ENCODE data around the gene RELN.

The RELN gene

DNA sequence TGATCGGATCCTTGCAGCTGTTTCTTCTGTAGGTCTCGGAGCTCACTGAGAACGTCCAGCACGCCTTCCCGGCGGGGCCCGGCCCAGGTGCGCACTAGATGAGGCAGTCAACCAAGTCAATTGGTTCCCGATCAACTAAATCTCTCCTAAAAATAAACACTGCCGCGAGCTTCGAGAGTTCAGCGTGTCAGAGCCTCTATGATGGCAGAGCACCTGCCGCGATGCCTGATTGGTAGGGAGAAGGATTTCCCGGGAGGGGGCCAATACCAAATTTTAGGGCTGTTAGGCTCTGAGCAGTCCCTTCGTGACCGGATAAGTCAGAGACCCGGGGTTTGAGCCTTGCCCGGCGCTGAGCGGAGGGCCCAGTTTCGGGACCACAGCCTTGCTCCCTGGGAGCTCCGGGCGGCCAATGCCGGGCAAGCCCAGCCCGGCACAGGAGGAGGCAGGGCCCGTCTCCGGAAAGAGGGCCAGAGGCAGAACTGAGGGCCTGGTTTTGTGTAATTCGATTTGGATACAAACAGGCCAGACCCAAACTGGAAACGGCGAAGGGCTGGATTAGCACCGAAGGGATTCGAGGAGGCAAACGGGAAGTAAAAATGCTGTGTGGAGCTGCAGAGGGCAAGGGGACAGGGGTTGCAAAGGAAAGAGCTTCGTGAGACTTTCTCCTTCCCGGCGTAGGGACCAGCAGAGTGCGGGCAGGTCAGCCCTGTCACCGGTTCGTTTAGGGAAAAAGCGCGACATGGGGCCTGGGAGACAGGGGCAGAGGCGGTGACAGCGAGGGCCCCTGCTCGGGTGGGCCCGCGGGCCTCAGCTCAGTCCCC, 544.0 kb downstream of the RELN start:
- no peak for DNase-seq

DNA sequence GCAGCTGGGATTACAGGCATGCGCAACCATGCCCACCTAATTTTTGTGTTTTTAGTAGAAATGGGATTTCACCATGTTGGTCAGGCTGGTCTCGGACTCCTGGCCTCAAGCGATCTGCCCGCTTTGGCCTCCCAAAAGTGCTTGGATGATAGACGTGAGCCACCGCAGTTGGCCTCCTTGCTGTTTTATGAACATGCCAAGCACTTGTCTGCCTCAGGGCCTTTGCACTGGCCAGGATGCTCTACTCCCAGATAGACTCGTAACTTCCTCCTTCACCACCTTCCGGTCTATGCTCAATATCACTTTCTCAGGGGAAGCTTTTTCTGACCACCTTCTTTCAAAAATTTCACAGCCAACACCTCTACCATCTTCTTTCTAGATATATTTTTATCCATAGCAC, 549.8 kb downstream of the RELN start:
- DNase-seq = no peak

DNA sequence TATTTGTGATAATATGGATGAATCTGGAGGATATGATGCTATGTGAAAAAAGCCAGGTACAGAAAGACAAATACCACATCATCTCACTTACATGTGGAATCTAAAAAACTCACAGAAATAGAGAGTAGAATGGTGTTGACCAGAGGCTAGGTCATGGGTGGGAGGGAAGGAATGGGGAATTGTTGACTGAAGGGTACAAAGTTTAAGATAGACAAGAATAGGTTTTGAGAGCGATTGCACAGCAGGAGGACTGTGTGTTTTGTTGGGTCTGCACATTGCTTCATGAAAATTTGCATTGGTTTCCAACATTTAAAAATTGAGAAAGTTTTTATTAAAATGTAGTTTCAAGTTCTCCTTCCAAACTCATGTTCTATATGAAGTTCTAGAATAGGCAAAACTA, 551.8 kb downstream of the RELN start:
- DNase-seq = no peak

DNA sequence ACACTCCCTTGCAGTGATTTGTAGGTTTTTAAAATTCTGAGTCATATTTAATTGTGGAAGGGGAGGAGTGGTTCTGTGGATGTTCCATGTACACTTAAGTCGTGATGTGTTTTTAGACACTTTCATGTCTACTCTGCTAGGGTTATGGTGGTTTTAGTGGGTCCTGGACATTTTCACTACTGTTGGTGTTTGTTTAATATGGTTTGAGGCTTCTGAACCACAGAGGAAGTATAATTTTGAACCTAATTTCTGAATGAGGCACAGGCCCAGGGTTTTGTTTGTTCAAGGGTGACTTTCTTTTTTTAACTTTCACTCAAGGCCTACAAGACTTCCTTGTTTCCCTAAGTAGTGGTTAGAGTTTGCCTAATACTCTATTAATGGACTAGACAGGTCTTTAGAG, 556.7 kb downstream of the RELN start:
- no peak for DNase-seq

DNA sequence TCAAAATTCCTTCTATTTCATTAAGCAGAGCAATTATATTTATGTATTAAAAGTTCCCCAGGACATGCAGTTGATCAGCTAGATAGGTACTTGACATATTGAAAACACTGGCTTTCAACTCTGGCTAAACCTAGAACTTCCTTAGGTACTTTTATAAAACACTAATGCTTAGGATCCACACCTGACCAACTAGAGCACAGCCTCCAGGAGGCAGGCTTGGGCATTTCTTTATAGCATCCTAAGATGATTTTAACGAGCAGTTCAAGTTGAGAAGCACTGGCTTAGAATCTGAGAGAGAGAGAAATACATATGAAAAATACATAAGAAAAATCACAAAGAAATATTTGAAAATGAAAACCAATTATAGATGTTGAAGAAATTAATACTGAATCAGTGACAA, 564.3 kb downstream of the RELN start:
- no peak for DNase-seq

DNA sequence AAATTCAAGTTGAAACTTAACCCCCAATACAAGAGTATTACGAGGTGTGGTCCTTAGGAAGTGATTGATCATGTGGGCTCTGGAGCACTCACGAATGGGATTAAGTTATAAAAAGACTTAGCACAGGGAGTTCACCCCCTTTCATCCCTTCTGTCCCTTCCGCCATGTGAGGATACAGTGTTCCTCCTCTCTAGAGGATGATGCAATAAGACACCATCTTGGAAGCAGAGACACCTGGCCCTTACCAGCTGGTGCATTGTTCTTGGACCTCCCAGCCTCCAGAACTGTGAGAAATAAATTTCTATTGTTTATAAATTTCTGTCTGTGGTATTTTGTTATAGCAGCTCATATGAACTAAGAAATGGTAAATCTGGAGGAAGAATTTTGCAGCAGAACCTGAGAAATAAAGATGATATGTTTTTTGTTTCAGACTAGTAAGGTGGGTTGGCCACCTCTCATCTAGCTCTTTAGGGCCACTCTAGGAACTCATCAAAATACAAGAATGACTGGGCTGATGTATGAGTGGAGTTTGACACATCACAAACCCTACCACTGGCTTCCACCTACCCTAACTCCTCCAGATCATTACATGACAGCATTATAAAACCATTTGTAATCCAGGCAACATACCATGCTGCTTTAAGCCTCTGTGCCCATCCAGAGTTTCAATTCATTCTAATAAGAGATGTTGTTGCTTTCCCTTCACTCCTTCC, 565.8 kb downstream of the RELN start:
- no peak for DNase-seq

Data from stimulated activated CD4-positive, alpha-beta T cell treated with anti-CD3 and anti-CD28 coated beads, Interleukin-4, amount 100 ng/mL, for 4 hours (primary cell).